Body of pancreas (tissue), 4 donors: ENCODE measurements around the gene DCD. TPM values are rescaled to one million over a fixed set of nuclear protein-coding genes. Genes with fewer than 3 reads are reported as not detected.

ENCODE experiments used
- ATAC-seq: fragments of 150-250 bp; one replicate; pipeline ENCODE4 v1.9.1; 2016
- DNase-seq, 4 donors: peaks; one replicate each; pipeline ENCODE4 v3.0.0-alpha.2; 2019
- H3K27ac ChIP-seq, 4 donors: fragments of 200-600 bp; sonication (generic); 1 replicate in 3 of 4; 2 replicates in 1 of 4; pipeline versions ENCODE4 v1.5.1 to v1.6.1; 2016 to 2019; ENCODE audit warnings: mild to moderate bottlenecking in 1 of 4, mixed read lengths in 1 of 4, moderate library complexity in 1 of 4
- H3K27me3 ChIP-seq, 2 donors: fragments of 200-600 bp; sonication (generic); one replicate each; pipeline ENCODE4 v1.6.0; 2016; ENCODE audit warnings: mild to moderate bottlenecking in 1 of 2
- H3K36me3 ChIP-seq, 2 donors: fragments of 200-600 bp; sonication (generic); replicated peaks in 1 of 2; 2 replicates each; pipeline ENCODE4 v1.5.1; 2016; ENCODE audit warnings: low read depth in 2 of 2; ENCODE audit not compliant: insufficient read depth in 1 of 2
- H3K4me1 ChIP-seq: fragments of 200-600 bp; sonication (generic); one replicate; pipeline ENCODE4 v1.6.0; 2016
- H3K4me3 ChIP-seq, 2 donors: fragments of 200-600 bp; sonication (generic); 1 replicate in 1 of 2; 2 replicates in 1 of 2; pipeline ENCODE4 v1.5.1; 2016 to 2019
- H3K9me3 ChIP-seq, 3 donors: fragments of 200-600 bp; sonication (generic); 1 replicate in 2 of 3; 2 replicates in 1 of 3; pipeline ENCODE4 v1.5.1; 2016
- CTCF ChIP-seq, 7 experiments: fragments of 450-650 bp in 4 of 7; fragments of 200-600 bp in 3 of 7; sonication (generic) in 3 of 7; IDR thresholded peaks; one replicate each; pipeline ENCODE4 v1.5.1; 2016 to 2019; ENCODE audit warnings: antibody characterized with exemption in 7 of 7
- POLR2A ChIP-seq, 3 donors: fragments of 450-650 bp; IDR thresholded peaks; one replicate each; pipeline ENCODE4 v1.6.1; 2016; ENCODE audit warnings: antibody characterized with exemption in 3 of 3, mild to moderate bottlenecking in 2 of 3
- WGBS, 2 donors: methylation state at CpG; one replicate each; pipeline ENCODE4 v1.1.5; 2017; 5-methylcytosine and 5-hydroxymethylcytosine counted together
- intact Hi-C: fragments of 100-400 bp; cut with DNase I; formaldehyde crosslinking; loops from one replicate; pipeline ENCODE4 v1.15.1; 2023
- total RNA-seq, 2 donors: library from RNA; depleted of rRNA; stranded (reverse); fragments of >200 nt; gene quantifications; one replicate each; pipeline ENCODE4 v1.1.0, GENCODE V29; 2016

Gene DCD
- total RNA-seq, 2 donors from 2014 or later: not detected

- TF ChIP-seq POLR2A (IDR thresholded peaks at IDR 0.05): no peak
- TF ChIP-seq CTCF (IDR thresholded peaks at IDR 0.05): no peak
- WGBS, 2 donors: 89 to 90% methylated on average over 3 of the region's 3 CpGs
- Histone ChIP-seq H3K4me3 (no peak overlapping the region), H3K27ac (no peak overlapping the region), H3K9me3 (no peaks in the 10 kb centered on the region), H3K4me1 (peaks cover 14% of the 10 kb centered on the region), H3K36me3 (no peaks in the 10 kb centered on the region), H3K27me3 (no peaks in the 10 kb centered on the region)
- ATAC-seq (no peak), DNase-seq (no peak)
- intact Hi-C loops: no loop called here
These were observed 19.8 kb downstream of the DCD start for GRCh38 chr12:54628186-54628846.

GRCh38 chr12:54627304-54627703, 20.9 kb downstream of the DCD start:
- H3K36me3 ChIP-seq: no peaks in the 10 kb centered on the region
- peaks cover 13% of the 10 kb centered on the region for H3K4me1 ChIP-seq
- ATAC-seq (no peak), DNase-seq (no peak)
- no peaks in the 10 kb centered on the region for H3K9me3 ChIP-seq
- no peaks in the 10 kb centered on the region for H3K27me3 ChIP-seq
- no peak overlapping the region for H3K4me3 ChIP-seq
- WGBS, 2 donors: 84 to 91% methylated on average over 2 to 3 of the region's 3 CpGs
- no peak for TF ChIP-seq CTCF (IDR thresholded peaks at IDR 0.05)
- no peak for TF ChIP-seq POLR2A (IDR thresholded peaks at IDR 0.05)
- intact Hi-C loops: no loop called here
- no peak overlapping the region for H3K27ac ChIP-seq

GRCh38 chr12:54625598-54625997, 22.6 kb downstream of the DCD start:
- Histone ChIP-seq H3K9me3 (no peaks in the 10 kb centered on the region), H3K27ac (no peak overlapping the region), H3K27me3 (no peaks in the 10 kb centered on the region), H3K36me3 (no peaks in the 10 kb centered on the region), H3K4me3 (no peak overlapping the region), H3K4me1 (peaks cover 4% of the 10 kb centered on the region)
- ATAC-seq (no peak), DNase-seq (no peak)
- intact Hi-C loops: no loop called here
- no peak for TF ChIP-seq CTCF (IDR thresholded peaks at IDR 0.05)
- TF ChIP-seq POLR2A (IDR thresholded peaks at IDR 0.05): no peak

GRCh38 chr12:54624315-54625279, 23.6 kb downstream of the DCD start:
- TF ChIP-seq CTCF (IDR thresholded peaks at IDR 0.05): no peak
- no peak for TF ChIP-seq POLR2A (IDR thresholded peaks at IDR 0.05)
- no peak for DNase-seq

More at GRCh38 chr12:54624315-54625279, 23.6 kb downstream of the DCD start:
- 27 to 36% methylated on average over 5 of the region's 5 CpGs for WGBS, 2 donors
- Histone ChIP-seq H3K4me1 (peaks cover 4% of the 10 kb centered on the region), H3K27ac (no peak overlapping the region), H3K27me3 (no peaks in the 10 kb centered on the region), H3K36me3 (no peaks in the 10 kb centered on the region), H3K9me3 (no peaks in the 10 kb centered on the region), H3K4me3 (no peak overlapping the region)
- ATAC-seq: no peak
- intact Hi-C loops: no loop called here
